H7 (cell line): ENCODE data around the gene PSMC3. TPM values are rescaled to one million over a fixed set of nuclear protein-coding genes. Genes with fewer than 3 reads are reported as not detected.

Experiments used
- DNase-seq: peaks from one replicate; pipeline ENCODE4 v3.0.0; 2012
- H3K27me3 ChIP-seq: 2 replicates; pipeline ENCODE4 v1.6.0; 2011; ENCODE audit warnings: mild to moderate bottlenecking, low read length; ENCODE audit not compliant: control insufficient read depth, insufficient read depth
- H3K36me3 ChIP-seq: replicated peaks from 2 replicates; pipeline ENCODE4 v1.5.1; 2011; ENCODE audit warnings: low read length; ENCODE audit not compliant: control insufficient read depth, insufficient read depth
- H3K4me3 ChIP-seq: 2 replicates; pipeline ENCODE4 v1.5.1; 2011; ENCODE audit warnings: low read depth, mild to moderate bottlenecking, control low read depth, low read length, moderate library complexity; ENCODE audit not compliant: insufficient read depth
- total RNA-seq: library from RNA; depleted of rRNA; stranded (reverse); fragments of >200 nt; shearing (Covaris generic); gene quantifications from 2 replicates; pipeline ENCODE4 v1.2.3, GENCODE V29; 2014

Gene PSMC3
- total RNA-seq, 1 experiment from 2014 or later = 162 TPM

- DNase-seq = no peak
- Histone ChIP-seq H3K27me3 (no peaks in the 10 kb centered on the region), H3K4me3 (no peak overlapping the region), H3K36me3 (no peaks in the 10 kb centered on the region)
Observed at GRCh38 chr11:47435687-47436086, 9.4 kb upstream of the PSMC3 start.

DNA sequence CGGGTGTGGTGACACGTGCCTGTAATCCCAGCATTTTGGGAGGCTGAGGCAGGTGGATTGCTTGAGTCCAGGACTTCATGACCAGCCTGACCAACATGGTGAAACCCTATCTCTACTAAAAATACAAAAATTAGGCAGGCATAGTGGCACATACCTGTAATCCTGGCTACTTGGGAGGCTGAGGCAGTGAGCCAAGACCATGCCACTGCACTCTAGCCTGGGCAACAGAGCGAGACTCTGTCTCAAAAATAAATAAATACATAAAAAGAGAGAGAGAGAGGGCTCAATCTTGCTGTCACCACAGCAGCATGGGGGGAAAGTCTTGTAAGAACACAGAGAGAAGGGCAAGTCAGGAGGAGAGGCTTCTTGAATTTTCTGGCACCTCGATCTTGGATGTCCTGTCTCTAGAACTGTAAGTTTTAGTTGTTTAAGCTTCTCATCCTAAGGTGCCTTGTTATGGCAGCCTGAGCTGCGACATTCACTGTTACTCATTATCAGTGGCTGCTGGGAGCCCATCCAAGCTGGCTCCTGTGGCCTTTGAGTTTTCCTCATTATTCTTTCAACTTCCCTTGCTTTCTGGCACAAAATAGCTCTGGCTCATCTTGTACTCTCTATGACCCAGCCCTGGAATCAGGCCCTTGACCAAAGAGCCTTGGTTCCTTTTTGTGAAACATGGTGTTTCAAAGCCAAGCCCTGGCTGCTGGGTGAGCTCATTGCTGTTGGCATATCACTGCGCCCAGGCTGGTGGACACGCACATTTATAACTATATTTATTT lies 8.0 kb upstream of the PSMC3 start:
- Histone ChIP-seq H3K4me3 (no peak overlapping the region), H3K36me3 (no peaks in the 10 kb centered on the region), H3K27me3 (no peaks in the 10 kb centered on the region)
- DNase-seq = no peak

GRCh38 chr11:47433157-47433556 lies 6.9 kb upstream of the PSMC3 start:
- no peaks in the 10 kb centered on the region for H3K27me3 ChIP-seq
- no peaks in the 10 kb centered on the region for H3K36me3 ChIP-seq
- H3K4me3 ChIP-seq = no peak overlapping the region
- no peak for DNase-seq

DNA sequence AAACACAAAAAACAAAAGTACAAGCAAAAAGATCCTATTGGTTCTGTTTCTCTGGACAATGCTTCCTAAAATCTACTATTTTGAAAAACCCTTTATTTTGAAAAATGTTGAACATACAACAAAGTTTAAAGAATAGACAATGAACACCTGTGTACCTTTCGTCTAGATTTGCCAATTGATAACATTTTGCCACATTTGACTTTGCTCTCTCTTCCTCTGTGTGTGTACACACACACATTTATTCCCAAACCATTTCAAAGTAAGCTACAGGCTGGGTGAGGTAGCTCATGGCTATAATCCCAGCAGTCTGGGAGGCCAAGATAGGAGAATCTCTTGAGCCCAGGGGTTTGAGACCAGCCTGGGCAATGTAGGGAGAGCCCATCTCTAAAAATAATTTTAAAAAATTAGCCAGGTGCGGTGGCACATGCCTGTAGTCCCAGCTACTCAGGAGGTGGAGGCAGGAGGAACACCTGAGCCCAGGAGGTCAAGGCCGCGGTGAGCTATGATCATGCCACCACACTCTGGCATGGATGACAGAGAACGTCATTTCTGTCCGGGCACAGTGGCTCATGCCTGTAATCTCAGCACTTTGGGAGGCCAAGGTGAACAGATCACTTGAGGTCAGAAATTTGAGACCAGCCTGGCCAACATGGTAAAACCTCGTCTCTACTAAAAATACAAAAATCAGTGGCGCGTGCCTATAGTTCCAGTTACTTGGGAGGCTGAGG lies 5.3 kb upstream of the PSMC3 start:
- no peak for DNase-seq
- Histone ChIP-seq H3K36me3 (no peaks in the 10 kb centered on the region), H3K27me3 (no peaks in the 10 kb centered on the region), H3K4me3 (no peak overlapping the region)

DNA sequence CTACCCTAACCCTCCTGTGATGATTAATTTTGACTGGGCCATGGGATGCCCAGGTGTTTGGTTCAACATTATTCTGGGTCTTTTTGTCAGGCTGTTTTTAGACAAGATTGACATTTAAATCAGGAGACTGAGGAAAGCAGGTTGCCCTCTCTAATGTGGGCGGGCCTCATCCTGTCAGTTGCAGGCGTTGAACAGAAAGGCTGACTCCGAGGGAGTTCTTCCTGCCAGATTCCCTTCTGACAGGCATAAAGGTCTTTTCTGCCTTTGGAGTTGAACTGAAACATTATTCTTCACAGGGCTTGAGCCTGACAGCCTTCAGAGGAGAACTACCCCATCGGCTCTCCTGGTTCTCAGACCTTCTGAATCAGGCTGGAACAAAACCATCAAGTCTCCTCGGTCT lies 4.3 kb upstream of the PSMC3 start:
- Histone ChIP-seq H3K36me3 (no peaks in the 10 kb centered on the region), H3K27me3 (no peaks in the 10 kb centered on the region), H3K4me3 (no peak overlapping the region)
- DNase-seq = no peak

DNA sequence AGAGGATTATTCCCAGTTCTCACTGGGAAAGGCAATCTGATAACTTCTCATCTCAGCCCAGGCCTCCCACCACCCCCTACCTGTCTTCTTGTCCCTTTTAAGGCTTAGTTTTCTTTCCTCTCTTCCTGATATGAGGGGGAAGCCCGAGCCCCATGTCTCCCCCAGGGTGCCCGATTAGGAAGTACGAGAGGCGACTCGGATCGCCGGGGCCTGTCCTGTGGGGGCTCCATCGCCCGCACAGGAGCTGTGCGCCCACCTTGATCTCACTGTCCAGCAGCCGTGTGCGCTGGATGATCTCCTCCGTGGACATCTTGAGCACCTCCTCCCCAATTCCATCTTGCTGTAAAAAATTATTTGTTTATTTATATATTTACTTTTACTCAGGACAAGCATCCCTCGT lies 628 bp downstream of the PSMC3 start:
- Histone ChIP-seq H3K27me3 (no peaks in the 10 kb centered on the region), H3K36me3 (peaks cover 35% of the 10 kb centered on the region), H3K4me3 (peak overlapping the region; percentile 85)
- peak; percentile 56 for DNase-seq

- no peak overlapping the region for H3K4me3 ChIP-seq
- H3K27me3 ChIP-seq = no peaks in the 10 kb centered on the region
- H3K36me3 ChIP-seq = peaks cover 38% of the 10 kb centered on the region
- DNase-seq = no peak
Observed at GRCh38 chr11:47418454-47419259, 7.6 kb downstream of the PSMC3 start.

DNA sequence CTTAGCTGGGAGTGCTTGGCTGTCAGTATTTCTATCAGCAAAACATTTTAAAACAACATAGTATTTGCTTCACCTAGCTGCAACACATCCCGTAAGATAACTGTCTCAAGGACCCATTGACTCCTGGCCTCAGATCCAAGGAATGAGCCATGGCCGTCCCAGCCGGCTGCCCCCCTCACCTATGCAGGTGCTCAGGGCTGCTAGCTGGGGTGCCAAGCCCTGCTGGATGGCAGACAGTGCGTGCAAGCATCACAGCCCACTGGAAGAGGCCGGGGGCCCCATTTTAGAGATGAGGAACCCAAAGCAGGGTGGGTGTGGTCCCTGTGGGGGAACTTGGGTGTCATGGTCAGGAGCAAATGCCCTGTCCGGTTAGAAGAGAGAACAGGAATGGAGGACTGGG lies 8.5 kb downstream of the PSMC3 start:
- Histone ChIP-seq H3K4me3 (no peak overlapping the region), H3K27me3 (no peaks in the 10 kb centered on the region), H3K36me3 (peaks cover 35% of the 10 kb centered on the region)
- DNase-seq = no peak

DNA sequence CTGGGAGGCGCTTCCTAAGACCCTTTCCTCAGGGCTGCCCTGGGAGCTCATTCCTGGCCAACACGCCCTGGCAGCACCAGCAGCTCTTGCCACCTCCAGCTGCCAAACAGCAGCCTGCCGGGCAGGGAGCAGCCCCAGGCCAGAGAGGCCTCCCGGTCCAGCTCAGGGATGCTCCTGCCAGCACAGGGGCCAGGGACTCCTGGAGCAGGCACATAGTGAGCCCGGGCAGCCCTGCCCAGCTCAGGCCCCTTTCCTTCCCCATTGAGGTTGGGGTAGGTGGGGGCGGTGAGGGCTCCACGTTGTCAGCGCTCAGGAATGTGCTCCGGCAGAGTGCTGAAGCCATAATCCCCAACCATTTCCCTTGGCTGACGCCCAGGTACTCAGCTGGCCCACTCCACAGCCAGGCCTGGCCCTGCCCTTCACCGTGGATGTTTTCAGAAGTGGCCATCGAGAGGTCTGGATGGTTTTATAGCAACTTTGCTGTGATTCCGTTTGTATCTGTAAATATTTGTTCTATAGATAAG lies 10.2 kb downstream of the PSMC3 start:
- H3K4me3 ChIP-seq = no peak overlapping the region
- no peaks in the 10 kb centered on the region for H3K27me3 ChIP-seq
- DNase-seq = peak; percentile 77
- H3K36me3 ChIP-seq = peaks cover 25% of the 10 kb centered on the region

DNA sequence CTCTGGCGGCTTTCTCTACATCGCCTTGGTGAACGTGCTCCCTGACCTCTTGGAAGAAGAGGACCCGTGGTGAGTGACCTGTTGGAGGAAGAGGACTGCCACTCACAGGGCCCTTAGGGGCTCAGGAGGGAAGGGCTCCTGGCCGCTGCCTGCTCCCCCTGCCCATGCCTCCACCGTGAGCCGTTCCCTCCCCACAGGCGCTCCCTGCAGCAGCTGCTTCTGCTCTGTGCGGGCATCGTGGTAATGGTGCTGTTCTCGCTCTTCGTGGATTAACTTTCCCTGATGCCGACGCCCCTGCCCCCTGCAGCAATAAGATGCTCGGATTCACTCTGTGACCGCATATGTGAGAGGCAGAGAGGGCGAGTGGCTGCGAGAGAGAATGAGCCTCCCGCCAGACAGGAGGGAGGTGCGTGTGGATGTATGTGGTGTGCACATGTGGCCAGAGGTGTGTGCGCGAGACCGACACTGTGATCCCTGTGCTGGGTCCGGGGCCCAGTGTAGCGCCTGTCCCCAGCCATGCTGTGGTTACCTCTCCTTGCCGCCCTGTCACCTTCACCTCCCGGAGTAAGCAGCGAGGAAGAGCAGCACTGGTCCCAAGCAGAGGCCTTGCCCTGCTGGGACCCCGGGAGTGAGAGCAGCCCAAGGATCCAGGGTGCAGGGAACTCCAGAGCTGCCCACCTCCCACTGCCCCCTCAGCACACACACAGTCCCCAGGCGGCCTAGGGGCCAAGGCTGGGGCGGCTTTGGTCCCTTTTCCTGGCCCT lies 11.0 kb downstream of the PSMC3 start:
- H3K27me3 ChIP-seq = no peaks in the 10 kb centered on the region
- no peak overlapping the region for H3K4me3 ChIP-seq
- no peak for DNase-seq
- H3K36me3 ChIP-seq = peaks cover 19% of the 10 kb centered on the region

DNA sequence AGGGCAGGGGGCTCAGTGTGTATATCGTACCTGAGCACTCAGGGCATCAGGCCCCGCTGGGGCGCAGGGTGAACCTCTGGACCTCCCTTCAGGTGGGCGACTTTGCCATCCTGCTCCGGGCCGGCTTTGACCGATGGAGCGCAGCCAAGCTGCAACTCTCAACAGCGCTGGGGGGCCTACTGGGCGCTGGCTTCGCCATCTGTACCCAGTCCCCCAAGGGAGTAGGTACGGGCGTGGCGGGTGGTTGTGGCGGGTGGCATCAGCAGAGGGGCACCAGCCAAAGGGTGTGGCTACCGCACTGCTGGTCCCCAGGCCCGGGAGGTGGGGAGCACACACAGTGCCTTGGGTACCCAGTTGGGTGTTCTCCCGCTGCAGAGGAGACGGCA lies 11.6 kb downstream of the PSMC3 start:
- Histone ChIP-seq H3K36me3 (peaks cover 14% of the 10 kb centered on the region), H3K27me3 (no peaks in the 10 kb centered on the region), H3K4me3 (no peak overlapping the region)
- no peak for DNase-seq

- no peak for DNase-seq
- Histone ChIP-seq H3K27me3 (no peaks in the 10 kb centered on the region), H3K36me3 (peaks cover 12% of the 10 kb centered on the region), H3K4me3 (no peak overlapping the region)
Observed at GRCh38 chr11:47413908-47414684, 12.1 kb downstream of the PSMC3 start.

GRCh38 chr11:47413351-47413750 lies 12.9 kb downstream of the PSMC3 start:
- Histone ChIP-seq H3K36me3 (peaks cover 5% of the 10 kb centered on the region), H3K27me3 (no peaks in the 10 kb centered on the region), H3K4me3 (no peak overlapping the region)
- DNase-seq = no peak
